Transverse colon (tissue), 4 donors: Measurements from ENCODE around the gene NXF2B. TPM values are rescaled to one million over a fixed set of nuclear protein-coding genes. Genes with fewer than 3 reads are reported as not detected.

ENCODE experiments used
- DNase-seq: peaks from one replicate; pipeline ENCODE4 v3.0.0-alpha.2; 2019
- H3K27ac ChIP-seq, 4 donors: fragments of 200-600 bp; sonication (generic); 2 replicates each; pipeline ENCODE4 v1.5.1; 2016 to 2018; ENCODE audit warnings: inconsistent platforms in 4 of 4
- H3K27me3 ChIP-seq: fragments of 200-600 bp; sonication (generic); 2 replicates; pipeline ENCODE4 v1.5.1; 2017; ENCODE audit warnings: inconsistent platforms
- H3K36me3 ChIP-seq, 4 donors: fragments of 200-600 bp; sonication (generic); 2 replicates each; pipeline ENCODE4 v1.5.1; 2017 to 2019; ENCODE audit warnings: inconsistent platforms in 4 of 4
- H3K4me1 ChIP-seq, 4 donors: fragments of 200-600 bp; sonication (generic); 2 replicates each; pipeline ENCODE4 v1.5.1; 2017 to 2020; ENCODE audit warnings: inconsistent platforms in 4 of 4
- H3K4me3 ChIP-seq, 4 donors: fragments of 200-600 bp; sonication (generic); 1 replicate in 1 of 4; 2 replicates in 3 of 4; pipeline versions ENCODE4 v1.5.1 to v1.6.1; 2017 to 2019; ENCODE audit warnings: inconsistent platforms in 4 of 4
- H3K9me3 ChIP-seq, 2 donors: fragments of 200-600 bp; sonication (generic); 2 replicates each; pipeline ENCODE4 v1.5.1; 2017 to 2019; ENCODE audit warnings: inconsistent platforms in 2 of 2
- EP300 ChIP-seq: sonication (generic); formaldehyde crosslinking; IDR thresholded peaks from one replicate; pipeline ENCODE4 v1.6.1; 2017; ENCODE audit warnings: antibody characterized with exemption, low read depth
- POLR2A ChIP-seq: fragments of 450-650 bp; IDR thresholded peaks from one replicate; pipeline ENCODE4 v1.6.1; 2016; ENCODE audit warnings: antibody characterized with exemption, mild to moderate bottlenecking, moderate library complexity
- POLR2AphosphoS5 ChIP-seq, 3 donors: sonication (generic); formaldehyde crosslinking; IDR thresholded peaks; one replicate each; pipeline ENCODE4 v1.6.1; 2016; ENCODE audit warnings: antibody characterized with exemption in 3 of 3
- WGBS, 2 donors: methylation state at CpG; one replicate each; pipeline ENCODE4 v1.1.5; 2018; ENCODE audit warnings: low coverage in 1 of 2; 5-methylcytosine and 5-hydroxymethylcytosine counted together
- in situ Hi-C, 4 donors: fragments of 200-750 bp; cut with MboI; loops; one replicate each; pipeline versions ENCODE4 v1.15.0 to v1.15.1; 2017; ENCODE audit warnings: low sequenced_read_pairs in 3 of 4, low pct_ligation_motif_present in 1 of 4, low pct_unique_long_range_greater_than_20kb in 1 of 4
- intact Hi-C: fragments of 100-400 bp; cut with DNase I; formaldehyde crosslinking; loops from one replicate; pipeline ENCODE4 v1.15.1; 2023; ENCODE audit warnings: low total_unique reads
- total RNA-seq, 4 donors: library from RNA; depleted of rRNA; stranded (reverse); fragments of >200 nt; gene quantifications; one replicate each; pipeline ENCODE4 v1.1.0, GENCODE V29; 2016
- TF ChIP-seq, protein P1 (sequence below), 5 experiments: fragments of 200-600 bp in 3 of 5; fragments of 450-650 bp in 2 of 5; sonication (generic) in 3 of 5; IDR thresholded peaks; 1 replicate in 2 of 5; 2 replicates in 3 of 5; pipeline ENCODE4 v1.5.1; 2016 to 2017; ENCODE audit warnings: antibody characterized with exemption in 5 of 5, inconsistent platforms in 3 of 5, mild to moderate bottlenecking in 2 of 5, moderate library complexity in 1 of 5

Gene NXF2B
- total RNA-seq, 4 donors from 2014 or later: not detected

- Histone ChIP-seq H3K4me1 (no peaks in the 10 kb centered on the region), H3K9me3 (no peaks in the 10 kb centered on the region), H3K36me3 (no peaks in the 10 kb centered on the region), H3K4me3 (no peak overlapping the region), H3K27ac (no peak overlapping the region), H3K27me3 (no peaks in the 10 kb centered on the region)
- intact Hi-C loops: no loop called here
- in situ Hi-C loops: no loop called here
- no peak for DNase-seq
- TF ChIP-seq POLR2AphosphoS5 (IDR thresholded peaks at IDR 0.05): no peak
- no peak for TF ChIP-seq POLR2A
- TF ChIP-seq, protein P1, sequence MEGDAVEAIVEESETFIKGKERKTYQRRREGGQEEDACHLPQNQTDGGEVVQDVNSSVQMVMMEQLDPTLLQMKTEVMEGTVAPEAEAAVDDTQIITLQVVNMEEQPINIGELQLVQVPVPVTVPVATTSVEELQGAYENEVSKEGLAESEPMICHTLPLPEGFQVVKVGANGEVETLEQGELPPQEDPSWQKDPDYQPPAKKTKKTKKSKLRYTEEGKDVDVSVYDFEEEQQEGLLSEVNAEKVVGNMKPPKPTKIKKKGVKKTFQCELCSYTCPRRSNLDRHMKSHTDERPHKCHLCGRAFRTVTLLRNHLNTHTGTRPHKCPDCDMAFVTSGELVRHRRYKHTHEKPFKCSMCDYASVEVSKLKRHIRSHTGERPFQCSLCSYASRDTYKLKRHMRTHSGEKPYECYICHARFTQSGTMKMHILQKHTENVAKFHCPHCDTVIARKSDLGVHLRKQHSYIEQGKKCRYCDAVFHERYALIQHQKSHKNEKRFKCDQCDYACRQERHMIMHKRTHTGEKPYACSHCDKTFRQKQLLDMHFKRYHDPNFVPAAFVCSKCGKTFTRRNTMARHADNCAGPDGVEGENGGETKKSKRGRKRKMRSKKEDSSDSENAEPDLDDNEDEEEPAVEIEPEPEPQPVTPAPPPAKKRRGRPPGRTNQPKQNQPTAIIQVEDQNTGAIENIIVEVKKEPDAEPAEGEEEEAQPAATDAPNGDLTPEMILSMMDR (IDR thresholded peaks at IDR 0.05): no peak
- TF ChIP-seq EP300: no peak
- WGBS, 2 donors: 24 to 41% methylated on average over 2 of the region's 2 CpGs
These were observed 97.9 kb downstream of the NXF2B start for GRCh38 chrX:102341867-102342266.

GRCh38 chrX:102339312-102340298, 100.2 kb downstream of the NXF2B start:
- no peak for DNase-seq
- no peak overlapping the region for H3K4me3 ChIP-seq
- H3K27ac ChIP-seq: no peak overlapping the region
- no peaks in the 10 kb centered on the region for H3K9me3 ChIP-seq
- TF ChIP-seq POLR2AphosphoS5 (IDR thresholded peaks at IDR 0.05): no peak
- TF ChIP-seq POLR2A: no peak
- TF ChIP-seq, protein P1 (IDR thresholded peaks at IDR 0.05): no peak
- no peak for TF ChIP-seq EP300
- no peaks in the 10 kb centered on the region for H3K4me1 ChIP-seq
- in situ Hi-C loops: no loop called here
- WGBS, 2 donors: 73% methylated on average over 17 of the region's 19 CpGs; no CpG with 5 or more reads in 1 of the 2 donors
- H3K36me3 ChIP-seq: no peaks in the 10 kb centered on the region
- intact Hi-C loops: no loop called here
- H3K27me3 ChIP-seq: no peaks in the 10 kb centered on the region

- Histone ChIP-seq H3K27ac (no peak overlapping the region), H3K27me3 (no peaks in the 10 kb centered on the region), H3K4me3 (no peak overlapping the region), H3K36me3 (no peaks in the 10 kb centered on the region), H3K4me1 (no peaks in the 10 kb centered on the region), H3K9me3 (no peaks in the 10 kb centered on the region)
- 65% methylated on average over 4 of the region's 4 CpGs; no CpG with 5 or more reads in 1 of the 2 donors for whole genome bisulfite sequencing, 2 donors
- intact Hi-C loops: no loop called here
- in situ Hi-C loops: no loop called here
- no peak for DNase-seq
- TF ChIP-seq EP300 (no peak), POLR2A (no peak), POLR2AphosphoS5 (IDR thresholded peaks at IDR 0.05) (no peak)
- TF ChIP-seq, protein P1 (IDR thresholded peaks at IDR 0.05): no peak
These were observed 101.6 kb downstream of the NXF2B start for GRCh38 chrX:102338162-102338561.

Other genes starting within 250 kb of the NXF2B start
- gene TCP11X1, start 224.7 kb downstream of the NXF2B start, total RNA-seq: not detected
- gene NXF2, start 192.8 kb downstream of the NXF2B start, total RNA-seq: not detected
- not detected for gene TCP11X2, start 31.8 kb upstream of the NXF2B start, total RNA-seq
- gene TMSB15A, start 76.7 kb upstream of the NXF2B start, total RNA-seq: not detected
- 10 to 100 TPM in 3 of 4 donors, 1 to 10 TPM in 1; 4.2 to 18.6 (median 12.4) TPM for gene ARMCX5, start 159.5 kb upstream of the NXF2B start, total RNA-seq
- 1 to 10 TPM; 1.2 to 8.6 (median 6.5) TPM for gene GPRASP1, start 211.5 kb upstream of the NXF2B start, total RNA-seq